Astrocyte (in vitro differentiated cells and primary cell): ENCODE results near the gene LIF. TPM values are rescaled to one million over a fixed set of nuclear protein-coding genes. Genes with fewer than 3 reads are reported as not detected.

ENCODE experiments used
- DNase-seq: peaks from one replicate; pipeline ENCODE4 v3.0.0-alpha.2; 2010; ENCODE audit warnings: low read depth
- FAIRE-seq: peaks from 2 replicates; lab custom pipeline; 2011; peaks lifted over from hg19 to GRCh38; lab: Jason Lieb, UNC
- H2AFZ ChIP-seq: 2 replicates; pipeline ENCODE4 v1.6.0; 2012; ENCODE audit warnings: low read depth, low read length, inconsistent platforms
- H3K27ac ChIP-seq: 2 replicates; pipeline ENCODE4 v1.5.1; 2011; ENCODE audit warnings: low read depth, low read length, inconsistent platforms
- H3K27me3 ChIP-seq: 2 replicates; pipeline ENCODE4 v1.6.0; 2011; ENCODE audit warnings: low read length, inconsistent platforms; ENCODE audit not compliant: insufficient read depth
- H3K36me3 ChIP-seq: 2 replicates; pipeline ENCODE4 v1.5.1; 2011; ENCODE audit warnings: low read length, inconsistent platforms; ENCODE audit not compliant: insufficient read depth
- H3K4me1 ChIP-seq: 2 replicates; pipeline ENCODE4 v1.5.1; 2011; ENCODE audit warnings: low read length, inconsistent platforms; ENCODE audit not compliant: insufficient read depth
- H3K4me2 ChIP-seq: 2 replicates; pipeline ENCODE4 v1.6.0; 2012; ENCODE audit warnings: low read length, inconsistent platforms
- H3K4me3 ChIP-seq: 2 replicates; pipeline ENCODE4 v1.5.1; 2011; ENCODE audit warnings: low read depth, mild to moderate bottlenecking, low read length, inconsistent platforms; ENCODE audit not compliant: insufficient read depth
- H3K79me2 ChIP-seq: 2 replicates; pipeline ENCODE4 v1.6.0; 2012; ENCODE audit warnings: mild to moderate bottlenecking, low read length, inconsistent platforms; ENCODE audit not compliant: insufficient read depth
- H3K9ac ChIP-seq: 2 replicates; pipeline ENCODE4 v1.6.0; 2012; ENCODE audit warnings: mild to moderate bottlenecking, low read length, inconsistent platforms
- H3K9me3 ChIP-seq: 2 replicates; pipeline ENCODE4 v1.5.1; 2012; ENCODE audit warnings: low read depth, mild to moderate bottlenecking, low read length, inconsistent platforms; ENCODE audit not compliant: insufficient read depth
- H4K20me1 ChIP-seq: 2 replicates; pipeline ENCODE4 v1.6.0; 2012; ENCODE audit warnings: low read length, inconsistent platforms; ENCODE audit not compliant: insufficient read depth
- H3K27ac Mint-ChIP-seq: one replicate; pipeline ENCODE4 v1.8.0; 2021; ENCODE audit warnings: mild to moderate bottlenecking, mixed read lengths; ENCODE audit not compliant: unreplicated experiment
- H3K27me3 Mint-ChIP-seq: one replicate; pipeline ENCODE4 v1.8.0; 2021; ENCODE audit warnings: low read depth, mixed read lengths; ENCODE audit not compliant: unreplicated experiment
- H3K36me3 Mint-ChIP-seq: one replicate; pipeline ENCODE4 v1.8.0; 2021; ENCODE audit warnings: low read depth, mixed read lengths; ENCODE audit not compliant: unreplicated experiment
- H3K4me1 Mint-ChIP-seq: one replicate; pipeline ENCODE4 v1.8.0; 2021; ENCODE audit warnings: low read depth, mixed read lengths; ENCODE audit not compliant: unreplicated experiment
- H3K4me3 Mint-ChIP-seq: one replicate; pipeline ENCODE4 v1.8.0; 2021; ENCODE audit warnings: mild to moderate bottlenecking, moderate library complexity, mixed read lengths; ENCODE audit not compliant: unreplicated experiment
- H3K9me3 Mint-ChIP-seq: one replicate; pipeline ENCODE4 v1.8.0; 2021; ENCODE audit warnings: mild to moderate bottlenecking, mixed read lengths; ENCODE audit not compliant: unreplicated experiment
- EZH2 ChIP-seq: IDR thresholded peaks from 2 replicates; pipeline ENCODE4 v1.6.1; 2012; ENCODE audit warnings: mild to moderate bottlenecking, low read length, inconsistent platforms; ENCODE audit not compliant: insufficient read depth
- total RNA-seq: library from RNA; stranded (reverse); gene quantifications from 2 replicates; pipeline ENCODE4 v1.2.1, GENCODE V29; 2021
- TF ChIP-seq, protein P1 (sequence below): IDR thresholded peaks from 2 replicates; pipeline ENCODE4 v1.5.1; 2011; ENCODE audit warnings: low read depth, mild to moderate bottlenecking, inconsistent platforms, low read length, moderate library complexity; ENCODE audit not compliant: insufficient read depth

LIF gene
- total RNA-seq, 1 donor from 2014 or later: 63.3 TPM

GRCh38 chr22:30251711-30252110 is 5.2 kb upstream of the LIF start:
- Histone ChIP-seq H3K4me2 (peak overlapping the region; percentile 40), H3K27ac (peak overlapping the region; percentile 95)
- H3K4me1 Mint-ChIP-seq: peaks cover 41% of the 10 kb centered on the region

GRCh38 chr22:30250661-30251267 is 4.2 kb upstream of the LIF start:
- DNase-seq (peak; percentile 80), FAIRE-seq (no peak)
- H3K36me3 Mint-ChIP-seq: no peaks in the 10 kb centered on the region
- Histone ChIP-seq H3K4me3 (no peak overlapping the region), H3K79me2 (peaks cover 28% of the 10 kb centered on the region), H3K27me3 (no peaks in the 10 kb centered on the region), H4K20me1 (no peaks in the 10 kb centered on the region), H3K36me3 (no peaks in the 10 kb centered on the region), H3K9me3 (no peaks in the 10 kb centered on the region), H3K27ac (peak overlapping the region; percentile 95), H3K4me2 (peak overlapping the region; percentile 40), H3K9ac (peak overlapping the region; percentile 100), H3K4me1 (peaks cover 73% of the 10 kb centered on the region), H2AFZ (no peak overlapping the region)
- H3K4me1 Mint-ChIP-seq: peaks cover 39% of the 10 kb centered on the region
- no peaks in the 10 kb centered on the region for H3K27me3 Mint-ChIP-seq
- H3K27ac Mint-ChIP-seq: peak overlapping the region; percentile 58
- TF ChIP-seq, protein P1, sequence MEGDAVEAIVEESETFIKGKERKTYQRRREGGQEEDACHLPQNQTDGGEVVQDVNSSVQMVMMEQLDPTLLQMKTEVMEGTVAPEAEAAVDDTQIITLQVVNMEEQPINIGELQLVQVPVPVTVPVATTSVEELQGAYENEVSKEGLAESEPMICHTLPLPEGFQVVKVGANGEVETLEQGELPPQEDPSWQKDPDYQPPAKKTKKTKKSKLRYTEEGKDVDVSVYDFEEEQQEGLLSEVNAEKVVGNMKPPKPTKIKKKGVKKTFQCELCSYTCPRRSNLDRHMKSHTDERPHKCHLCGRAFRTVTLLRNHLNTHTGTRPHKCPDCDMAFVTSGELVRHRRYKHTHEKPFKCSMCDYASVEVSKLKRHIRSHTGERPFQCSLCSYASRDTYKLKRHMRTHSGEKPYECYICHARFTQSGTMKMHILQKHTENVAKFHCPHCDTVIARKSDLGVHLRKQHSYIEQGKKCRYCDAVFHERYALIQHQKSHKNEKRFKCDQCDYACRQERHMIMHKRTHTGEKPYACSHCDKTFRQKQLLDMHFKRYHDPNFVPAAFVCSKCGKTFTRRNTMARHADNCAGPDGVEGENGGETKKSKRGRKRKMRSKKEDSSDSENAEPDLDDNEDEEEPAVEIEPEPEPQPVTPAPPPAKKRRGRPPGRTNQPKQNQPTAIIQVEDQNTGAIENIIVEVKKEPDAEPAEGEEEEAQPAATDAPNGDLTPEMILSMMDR: no peak
- no peak for TF ChIP-seq EZH2
- peaks cover 2% of the 10 kb centered on the region for H3K9me3 Mint-ChIP-seq
- H3K4me3 Mint-ChIP-seq: no peak overlapping the region

More at GRCh38 chr22:30251711-30252110, 5.2 kb upstream of the LIF start:
- no peaks in the 10 kb centered on the region for H3K27me3 ChIP-seq
- Mint-ChIP-seq H3K9me3 (peaks cover 2% of the 10 kb centered on the region), H3K36me3 (no peaks in the 10 kb centered on the region), H3K27ac (peak overlapping the region; percentile 94), H3K27me3 (no peaks in the 10 kb centered on the region), H3K4me3 (no peak overlapping the region)
- H3K9me3 ChIP-seq: no peaks in the 10 kb centered on the region
- H3K4me3 ChIP-seq: no peak overlapping the region
- H3K36me3 ChIP-seq: no peaks in the 10 kb centered on the region
- FAIRE-seq (no peak), DNase-seq (peak; percentile 66)
- H3K79me2 ChIP-seq: peaks cover 19% of the 10 kb centered on the region
- TF ChIP-seq, protein P1: no peak
- no peak for TF ChIP-seq EZH2
- peak overlapping the region; percentile 100 for H3K9ac ChIP-seq
- no peaks in the 10 kb centered on the region for H4K20me1 ChIP-seq
- no peak overlapping the region for H2AFZ ChIP-seq
- H3K4me1 ChIP-seq: peaks cover 81% of the 10 kb centered on the region

DNA sequence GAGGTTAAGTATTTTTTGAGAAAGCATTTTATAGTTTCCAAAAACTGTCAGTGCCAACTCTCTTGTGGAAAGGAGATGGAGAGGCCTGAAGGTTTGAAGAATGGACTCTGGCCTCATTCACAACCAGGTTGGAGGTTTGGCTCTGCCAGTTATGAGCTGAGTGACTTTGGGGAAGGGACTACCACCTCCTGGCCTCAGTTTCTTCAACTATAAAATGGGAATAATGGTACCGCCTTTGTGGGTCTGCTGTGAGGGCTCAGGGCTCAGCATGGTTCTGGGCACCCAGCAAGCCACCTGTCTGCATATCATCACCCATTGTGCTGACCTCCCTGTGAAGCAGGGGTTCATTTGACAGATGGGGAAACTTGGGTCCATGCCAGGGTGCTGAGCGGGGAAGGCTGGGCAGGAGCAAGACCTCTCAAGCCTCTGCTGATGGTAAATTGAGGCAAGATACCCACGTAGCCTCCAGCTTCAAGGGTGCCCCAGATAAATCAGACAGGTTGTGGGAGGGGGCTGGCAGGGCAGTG is 3.5 kb upstream of the LIF start:
- Histone ChIP-seq H3K4me2 (peak overlapping the region; percentile 5), H3K4me3 (no peak overlapping the region), H3K9me3 (no peaks in the 10 kb centered on the region), H3K9ac (peak overlapping the region; percentile 100), H4K20me1 (no peaks in the 10 kb centered on the region), H2AFZ (no peak overlapping the region), H3K27ac (peak overlapping the region; percentile 95), H3K4me1 (peaks cover 79% of the 10 kb centered on the region), H3K79me2 (peaks cover 34% of the 10 kb centered on the region), H3K27me3 (no peaks in the 10 kb centered on the region), H3K36me3 (no peaks in the 10 kb centered on the region)
- H3K36me3 Mint-ChIP-seq: no peaks in the 10 kb centered on the region
- H3K4me1 Mint-ChIP-seq: peaks cover 39% of the 10 kb centered on the region
- H3K4me3 Mint-ChIP-seq: no peak overlapping the region
- TF ChIP-seq, protein P1: no peak
- TF ChIP-seq EZH2: no peak
- H3K27ac Mint-ChIP-seq: peak overlapping the region; percentile 4
- DNase-seq (no peak), FAIRE-seq (no peak)
- H3K27me3 Mint-ChIP-seq: no peaks in the 10 kb centered on the region
- H3K9me3 Mint-ChIP-seq: peaks cover 2% of the 10 kb centered on the region
